Smooth muscle cell (in vitro differentiated cells): Measurements from ENCODE around the gene CAB39. TPM values are rescaled to one million over a fixed set of nuclear protein-coding genes. Genes with fewer than 3 reads are reported as not detected.

Experiments used
- DNase-seq: peaks from one replicate; lab custom pipeline; 2025; ENCODE audit not compliant: unreplicated experiment; lab: John Stamatoyannopoulos, UW
- H2AFZ ChIP-seq: fragments of 200-600 bp; sonication (generic); 2 replicates; pipeline ENCODE4 v1.6.0; 2016; ENCODE audit warnings: antibody characterized with exemption, low read depth, mild to moderate bottlenecking
- H3F3A ChIP-seq: fragments of 200-600 bp; sonication (generic); 2 replicates; pipeline ENCODE4 v1.6.0; 2017; ENCODE audit warnings: antibody characterized with exemption, low read depth
- H3K27ac ChIP-seq: fragments of 200-600 bp; sonication (generic); 2 replicates; pipeline ENCODE4 v1.5.1; 2016; ENCODE audit warnings: low read depth, mild to moderate bottlenecking
- H3K27me3 ChIP-seq: fragments of 200-600 bp; sonication (generic); 2 replicates; pipeline ENCODE4 v1.6.1; 2016; ENCODE audit warnings: low read depth, mild to moderate bottlenecking
- H3K36me3 ChIP-seq: fragments of 200-600 bp; sonication (generic); 2 replicates; pipeline ENCODE4 v1.5.1; 2016; ENCODE audit warnings: low read depth
- H3K4me1 ChIP-seq: fragments of 200-600 bp; sonication (generic); 2 replicates; pipeline ENCODE4 v1.5.1; 2016; ENCODE audit warnings: low read depth
- H3K4me2 ChIP-seq: fragments of 200-600 bp; sonication (generic); 2 replicates; pipeline ENCODE4 v1.6.0; 2016; ENCODE audit warnings: mild to moderate bottlenecking
- H3K4me3 ChIP-seq: fragments of 200-600 bp; sonication (generic); 2 replicates; pipeline ENCODE4 v1.5.1; 2016; ENCODE audit warnings: mild to moderate bottlenecking
- H3K79me2 ChIP-seq: fragments of 200-600 bp; sonication (generic); 2 replicates; pipeline ENCODE4 v1.6.0; 2016; ENCODE audit warnings: low read depth, mild to moderate bottlenecking
- H3K9ac ChIP-seq: fragments of 200-600 bp; sonication (generic); 2 replicates; pipeline ENCODE4 v1.6.0; 2016; ENCODE audit warnings: low read depth
- H3K9me3 ChIP-seq: fragments of 200-600 bp; sonication (generic); replicated peaks from 2 replicates; pipeline ENCODE4 v1.5.1; 2016; ENCODE audit warnings: low read depth
- H4K20me1 ChIP-seq: fragments of 200-600 bp; sonication (generic); 2 replicates; pipeline ENCODE4 v1.6.0; 2016; ENCODE audit warnings: low read depth
- CTCF ChIP-seq: fragments of 200-600 bp; sonication (generic); IDR thresholded peaks from 2 replicates; pipeline ENCODE4 v1.5.1; 2017; ENCODE audit warnings: borderline replicate concordance, mild to moderate bottlenecking, antibody characterized with exemption; ENCODE audit not compliant: insufficient read depth, poor library complexity, severe bottlenecking
- WGBS: methylation state at CpG from one replicate; pipeline ENCODE4 v1.1.7; 2016; ENCODE audit warnings: low lambda C conversion rate; 5-methylcytosine and 5-hydroxymethylcytosine counted together
- polyA plus RNA-seq: library from polyadenylated mRNA; unstranded; fragments of >200 nt; fragmentation: Nextera tagmentation; extraction: Ambion mirVana; gene quantifications from 2 replicates; pipeline ENCODE4 v1.2.1, GENCODE V29; 2016
- total RNA-seq: library from RNA; depleted of rRNA; stranded (reverse); fragments of >200 nt; gene quantifications from 2 replicates; pipeline ENCODE4 v1.2.3, GENCODE V29; 2014

CAB39 gene
- total and polyA plus RNA-seq, 2 experiments from 2014 or later: 21.7 to 62.4 TPM

- peak overlapping the region; percentile 84 for H3K27ac ChIP-seq
- peaks cover 54% of the 10 kb centered on the region for H3K79me2 ChIP-seq
- H3F3A ChIP-seq: peaks cover 7% of the 10 kb centered on the region
- no peaks in the 10 kb centered on the region for H3K9me3 ChIP-seq
- H3K27me3 ChIP-seq: no peaks in the 10 kb centered on the region
- peak overlapping the region; percentile 11 for H2AFZ ChIP-seq
- H3K9ac ChIP-seq: peak overlapping the region; percentile 97
- WGBS: 1% methylated on average over 43 of the region's 62 CpGs
- peaks cover 12% of the 10 kb centered on the region for H3K4me1 ChIP-seq
- peak overlapping the region; percentile 78 for H3K4me3 ChIP-seq
- DNase-seq: peak; percentile 30
- H4K20me1 ChIP-seq: peaks cover 48% of the 10 kb centered on the region
- H3K4me2 ChIP-seq: peak overlapping the region; percentile 90
- no peaks in the 10 kb centered on the region for H3K36me3 ChIP-seq
- no peak for TF ChIP-seq CTCF
Observed at GRCh38 chr2:230713331-230714135, 891 bp downstream of the CAB39 start.

- H2AFZ ChIP-seq: no peak overlapping the region
- no peak for DNase-seq
Observed at GRCh38 chr2:230714136-230714480, 1.5 kb downstream of the CAB39 start.

GRCh38 chr2:230715201-230715600 lies 2.6 kb downstream of the CAB39 start:
- peak overlapping the region; percentile 78 for H3K4me3 ChIP-seq
- no peaks in the 10 kb centered on the region for H3K27me3 ChIP-seq
- H3K27ac ChIP-seq: peak overlapping the region; percentile 84
- no peak for TF ChIP-seq CTCF
- no peak overlapping the region for H2AFZ ChIP-seq
- H3F3A ChIP-seq: peaks cover 7% of the 10 kb centered on the region
- WGBS: 85% methylated on average over 3 of the region's 3 CpGs
- H3K9me3 ChIP-seq: no peaks in the 10 kb centered on the region
- peaks cover 12% of the 10 kb centered on the region for H3K4me1 ChIP-seq
- H4K20me1 ChIP-seq: peaks cover 64% of the 10 kb centered on the region
- H3K36me3 ChIP-seq: no peaks in the 10 kb centered on the region
- DNase-seq: no peak
- H3K9ac ChIP-seq: peak overlapping the region; percentile 17
- peak overlapping the region; percentile 90 for H3K4me2 ChIP-seq
- H3K79me2 ChIP-seq: peaks cover 71% of the 10 kb centered on the region

More at GRCh38 chr2:230714136-230714480, 1.5 kb downstream of the CAB39 start:
- 7% methylated on average over 4 of the region's 4 CpGs for WGBS
- Histone ChIP-seq H3K4me3 (peak overlapping the region; percentile 78), H3K4me2 (peak overlapping the region; percentile 90), H3K9ac (peak overlapping the region; percentile 97), H3K27ac (peak overlapping the region; percentile 84), H3K36me3 (no peaks in the 10 kb centered on the region), H3F3A (peaks cover 7% of the 10 kb centered on the region), H3K9me3 (no peaks in the 10 kb centered on the region), H3K27me3 (no peaks in the 10 kb centered on the region), H4K20me1 (peaks cover 54% of the 10 kb centered on the region), H3K4me1 (peaks cover 12% of the 10 kb centered on the region), H3K79me2 (peaks cover 60% of the 10 kb centered on the region)
- no peak for TF ChIP-seq CTCF
